ENCODE results near the gene TSPAN9. TPM values are rescaled to one million over a fixed set of nuclear protein-coding genes. Genes with fewer than 3 reads are reported as not detected.

Gene TSPAN9
- total RNA-seq, 1 donor, result 13.0 TPM

DNA sequence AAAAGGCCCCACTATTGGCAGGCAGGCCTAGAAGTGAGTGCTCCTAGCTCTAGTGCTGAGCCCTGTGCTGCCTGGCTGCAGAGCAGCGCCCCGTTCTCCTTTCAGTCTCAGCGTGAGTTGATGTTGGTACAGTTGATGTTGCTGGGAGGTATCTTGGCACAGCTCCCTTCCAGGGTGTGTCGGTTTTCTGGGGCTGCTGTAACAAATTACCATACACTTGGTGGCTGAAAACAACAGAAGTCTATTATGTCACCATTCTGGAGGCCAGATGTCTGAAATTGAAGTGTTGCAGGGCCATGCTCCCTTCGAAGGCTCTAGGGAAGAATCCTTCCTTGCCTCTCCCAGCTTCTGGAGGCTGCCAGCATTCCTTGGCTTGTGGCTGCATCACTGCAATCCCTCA, 151.4 kb downstream of the TSPAN9 start:
- Histone ChIP-seq H2AFZ (ENCODE audit: low read length) (no peak overlapping the region), H3K27ac (ENCODE audit: low read depth, low read length) (no peak overlapping the region), H3K4me1 (ENCODE audit: insufficient read depth, low read length) (peaks cover 10% of the 10 kb centered on the region), H3K79me2 (ENCODE audit: insufficient read depth, low read length) (no peaks in the 10 kb centered on the region), H4K20me1 (ENCODE audit: insufficient read depth, low read length) (no peaks in the 10 kb centered on the region), H3K36me3 (ENCODE audit: insufficient read depth, low read length) (no peaks in the 10 kb centered on the region), H3K4me2 (ENCODE audit: insufficient read depth, low read length) (no peak overlapping the region), H3K27me3 (ENCODE audit: insufficient read depth, low read length) (peaks cover 8% of the 10 kb centered on the region), H3K9me3 (ENCODE audit: low read depth, low read length) (peaks cover 7% of the 10 kb centered on the region), H3K4me3 (ENCODE audit: insufficient read depth, low read length) (no peak overlapping the region)
- DNase-seq (ENCODE audit: insufficient read length, low spot score, missing footprints), result no peak
- TF ChIP-seq, protein P1, sequence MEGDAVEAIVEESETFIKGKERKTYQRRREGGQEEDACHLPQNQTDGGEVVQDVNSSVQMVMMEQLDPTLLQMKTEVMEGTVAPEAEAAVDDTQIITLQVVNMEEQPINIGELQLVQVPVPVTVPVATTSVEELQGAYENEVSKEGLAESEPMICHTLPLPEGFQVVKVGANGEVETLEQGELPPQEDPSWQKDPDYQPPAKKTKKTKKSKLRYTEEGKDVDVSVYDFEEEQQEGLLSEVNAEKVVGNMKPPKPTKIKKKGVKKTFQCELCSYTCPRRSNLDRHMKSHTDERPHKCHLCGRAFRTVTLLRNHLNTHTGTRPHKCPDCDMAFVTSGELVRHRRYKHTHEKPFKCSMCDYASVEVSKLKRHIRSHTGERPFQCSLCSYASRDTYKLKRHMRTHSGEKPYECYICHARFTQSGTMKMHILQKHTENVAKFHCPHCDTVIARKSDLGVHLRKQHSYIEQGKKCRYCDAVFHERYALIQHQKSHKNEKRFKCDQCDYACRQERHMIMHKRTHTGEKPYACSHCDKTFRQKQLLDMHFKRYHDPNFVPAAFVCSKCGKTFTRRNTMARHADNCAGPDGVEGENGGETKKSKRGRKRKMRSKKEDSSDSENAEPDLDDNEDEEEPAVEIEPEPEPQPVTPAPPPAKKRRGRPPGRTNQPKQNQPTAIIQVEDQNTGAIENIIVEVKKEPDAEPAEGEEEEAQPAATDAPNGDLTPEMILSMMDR (IDR thresholded peaks at IDR 0.05; ENCODE audit: extremely low read depth, low read depth, low read length), result no peak

DNA sequence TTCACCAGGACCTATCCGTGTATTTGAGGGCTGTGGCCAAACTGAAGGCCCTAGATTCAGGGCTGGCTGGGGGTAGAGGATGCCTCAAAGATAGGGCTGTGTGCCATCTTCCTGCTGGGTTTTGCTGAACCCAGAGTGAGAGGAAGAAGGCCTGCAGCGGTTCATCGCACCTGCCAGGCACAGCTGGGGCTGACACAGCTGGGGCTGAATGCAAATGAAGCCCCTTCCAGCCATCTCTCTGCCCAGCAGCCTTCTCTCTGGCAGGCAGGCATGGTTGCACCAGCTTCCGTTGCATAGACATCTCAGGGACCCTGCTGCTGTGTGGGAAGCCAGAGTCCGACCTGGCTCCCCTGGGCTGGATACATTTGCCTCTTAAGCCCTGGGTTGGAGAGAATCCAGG, 152.4 kb downstream of the TSPAN9 start:
- DNase-seq (ENCODE audit: insufficient read length, low spot score, missing footprints), result no peak
- H2AFZ ChIP-seq (ENCODE audit: low read length), result no peak overlapping the region
- H3K79me2 ChIP-seq (ENCODE audit: insufficient read depth, low read length), result no peaks in the 10 kb centered on the region
- no peak overlapping the region for H3K4me2 ChIP-seq (ENCODE audit: insufficient read depth, low read length)
- peaks cover 7% of the 10 kb centered on the region for H3K9me3 ChIP-seq (ENCODE audit: low read depth, low read length)
- no peaks in the 10 kb centered on the region for H3K36me3 ChIP-seq (ENCODE audit: insufficient read depth, low read length)
- H4K20me1 ChIP-seq (ENCODE audit: insufficient read depth, low read length), result peaks cover 4% of the 10 kb centered on the region
- H3K27me3 ChIP-seq (ENCODE audit: insufficient read depth, low read length), result peaks cover 13% of the 10 kb centered on the region
- H3K4me3 ChIP-seq (ENCODE audit: insufficient read depth, low read length), result no peak overlapping the region
- TF ChIP-seq, protein P1 (IDR thresholded peaks at IDR 0.05; ENCODE audit: extremely low read depth, low read depth, low read length), result no peak
- H3K4me1 ChIP-seq (ENCODE audit: insufficient read depth, low read length), result peaks cover 10% of the 10 kb centered on the region
- H3K27ac ChIP-seq (ENCODE audit: low read depth, low read length), result no peak overlapping the region

DNA sequence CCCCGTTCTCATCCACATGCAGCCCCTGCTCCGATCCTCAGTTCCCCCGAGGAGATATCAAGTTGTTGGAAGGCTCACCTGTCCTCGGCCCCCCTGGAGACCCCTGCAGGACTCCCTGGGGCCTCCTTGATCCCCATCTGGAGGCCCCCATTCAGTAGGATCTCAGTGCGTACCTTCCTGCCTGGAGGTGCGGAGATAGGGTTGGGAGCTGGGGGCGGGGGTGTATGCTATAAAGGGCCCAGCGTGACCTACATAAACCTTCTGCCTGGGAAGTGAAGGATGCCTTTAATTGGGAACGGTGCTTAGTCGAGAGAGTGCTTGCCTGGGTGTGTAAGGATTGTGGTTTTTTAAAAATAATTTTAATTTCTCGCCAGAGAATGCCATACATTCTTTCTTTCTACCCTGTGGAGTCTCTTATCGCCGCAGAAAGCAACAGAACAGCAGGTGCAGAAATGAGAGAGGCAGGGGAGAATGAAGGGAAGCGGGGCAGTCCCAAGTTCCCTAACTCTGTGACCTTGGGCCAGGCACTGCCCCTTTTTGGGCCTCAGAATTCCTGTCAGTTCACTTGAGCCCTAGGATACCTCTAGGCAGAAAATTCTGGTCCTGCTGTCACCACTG, 153.7 kb downstream of the TSPAN9 start:
- Histone ChIP-seq H3K4me2 (ENCODE audit: insufficient read depth, low read length) (no peak overlapping the region), H3K4me1 (ENCODE audit: insufficient read depth, low read length) (peaks cover 3% of the 10 kb centered on the region), H3K79me2 (ENCODE audit: insufficient read depth, low read length) (no peaks in the 10 kb centered on the region), H3K27me3 (ENCODE audit: insufficient read depth, low read length) (peaks cover 13% of the 10 kb centered on the region), H3K36me3 (ENCODE audit: insufficient read depth, low read length) (no peaks in the 10 kb centered on the region), H2AFZ (ENCODE audit: low read length) (no peak overlapping the region), H3K27ac (ENCODE audit: low read depth, low read length) (no peak overlapping the region), H4K20me1 (ENCODE audit: insufficient read depth, low read length) (peaks cover 4% of the 10 kb centered on the region), H3K4me3 (ENCODE audit: insufficient read depth, low read length) (no peak overlapping the region), H3K9me3 (ENCODE audit: low read depth, low read length) (peaks cover 7% of the 10 kb centered on the region)
- TF ChIP-seq, protein P1 (IDR thresholded peaks at IDR 0.05; ENCODE audit: extremely low read depth, low read depth, low read length), result no peak
- DNase-seq (ENCODE audit: insufficient read length, low spot score, missing footprints), result no peak

DNA sequence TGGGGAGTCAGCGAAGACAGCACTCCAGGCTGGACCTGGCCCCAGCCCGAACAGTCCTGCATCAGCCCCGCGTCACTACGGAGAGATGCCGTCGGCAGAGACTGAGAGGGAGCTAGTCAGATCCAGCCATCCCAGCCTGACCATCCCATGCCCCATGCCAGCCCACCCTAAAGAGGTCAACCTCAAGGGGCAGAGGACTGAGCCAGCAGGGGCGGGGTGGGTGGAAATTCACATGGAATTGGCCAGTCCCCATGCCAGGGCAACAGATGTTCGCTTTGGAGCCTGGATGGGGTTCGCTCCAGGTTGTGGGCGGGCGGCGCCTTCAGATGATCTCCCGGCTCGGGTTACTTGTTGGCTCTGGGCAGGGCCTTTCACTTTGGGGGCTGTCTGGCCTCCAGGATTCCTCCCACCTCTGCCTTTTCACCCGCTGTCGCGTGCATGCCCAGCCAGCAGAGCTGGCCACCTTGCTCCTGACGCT, 154.3 kb downstream of the TSPAN9 start:
- no peaks in the 10 kb centered on the region for H3K36me3 ChIP-seq (ENCODE audit: insufficient read depth, low read length)
- no peak overlapping the region for H3K4me2 ChIP-seq (ENCODE audit: insufficient read depth, low read length)
- TF ChIP-seq, protein P1 (IDR thresholded peaks at IDR 0.05; ENCODE audit: extremely low read depth, low read depth, low read length), result no peak
- no peak overlapping the region for H3K27ac ChIP-seq (ENCODE audit: low read depth, low read length)
- H3K4me3 ChIP-seq (ENCODE audit: insufficient read depth, low read length), result no peak overlapping the region
- peaks cover 4% of the 10 kb centered on the region for H4K20me1 ChIP-seq (ENCODE audit: insufficient read depth, low read length)
- DNase-seq (ENCODE audit: insufficient read length, low spot score, missing footprints), result no peak
- no peaks in the 10 kb centered on the region for H3K4me1 ChIP-seq (ENCODE audit: insufficient read depth, low read length)
- H3K79me2 ChIP-seq (ENCODE audit: insufficient read depth, low read length), result no peaks in the 10 kb centered on the region
- H3K27me3 ChIP-seq (ENCODE audit: insufficient read depth, low read length), result peaks cover 13% of the 10 kb centered on the region
- no peak overlapping the region for H2AFZ ChIP-seq (ENCODE audit: low read length)
- peaks cover 7% of the 10 kb centered on the region for H3K9me3 ChIP-seq (ENCODE audit: low read depth, low read length)

Data from osteoblast (primary cell).